GM19035 (cell line): ENCODE measurements around the gene FOLR2.
"Not testable (repeated sequence)": the region's sequence is repeated elsewhere in the genome, so short reads cannot be mapped to it uniquely, and the experiment has no call there.

Experiments used
- ATAC-seq: cut with Tn5 transposase; IDR thresholded peaks from one replicate; pipeline ENCODE4 v1.9.1; 2021; ENCODE audit not compliant: unreplicated experiment

FOLR2 gene

DNA sequence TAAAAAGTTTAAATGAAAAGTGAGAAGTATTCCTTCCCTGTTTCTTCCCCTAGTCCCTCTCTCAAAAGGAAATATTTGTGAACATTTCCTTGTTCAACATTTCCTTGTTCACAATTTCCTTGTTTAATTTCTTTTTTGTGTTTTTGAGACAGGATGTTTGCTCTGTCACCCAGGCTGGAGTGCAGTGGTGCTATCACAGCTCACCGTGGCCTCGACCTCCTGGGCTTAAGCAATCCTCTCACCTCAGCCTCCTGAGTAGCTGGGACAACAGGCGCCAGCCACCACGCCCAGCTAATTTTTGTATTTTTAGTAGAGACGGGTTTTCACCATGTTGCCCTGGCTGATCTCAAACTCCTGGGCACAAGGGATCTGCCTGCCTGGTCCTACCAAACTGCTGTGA is 50.4 kb downstream of the FOLR2 start:
- not testable (repeated sequence) for ATAC-seq

DNA sequence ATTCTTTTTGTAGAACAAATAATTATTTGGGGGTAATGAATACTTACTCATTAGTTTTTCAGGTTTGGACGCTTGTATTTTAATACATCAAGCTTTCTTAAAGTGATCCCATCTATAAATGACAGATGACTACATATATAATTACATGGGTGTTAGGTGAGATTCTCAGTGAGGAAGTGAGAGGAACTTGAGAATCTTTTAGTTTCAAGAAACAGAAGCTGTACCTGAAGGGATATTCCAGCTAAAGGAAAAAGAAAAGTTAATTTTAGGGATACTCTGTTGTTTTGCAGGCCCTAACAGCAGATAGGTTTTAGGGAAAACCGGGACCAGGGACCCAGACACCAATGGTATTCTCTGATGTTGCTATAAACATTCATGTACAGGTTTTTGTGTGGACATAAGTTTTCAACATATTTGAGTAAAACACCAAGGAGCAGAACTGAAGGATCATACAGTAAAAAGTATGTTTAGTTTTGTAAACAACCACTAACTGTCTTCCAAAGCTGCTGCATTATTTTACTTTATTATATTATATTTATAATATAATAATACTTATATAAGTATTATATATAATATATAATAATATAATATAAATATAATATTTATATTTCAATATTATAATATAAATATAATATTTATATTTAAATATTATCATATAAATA is 51.5 kb downstream of the FOLR2 start:
- ATAC-seq = no peak
